T47D (cell line): ENCODE data around the gene AK3.
A peak's percentile ranks its signal among the peaks of the same experiment; 100 is the strongest.

Experiments
- DNase-seq, 2 experiments: peaks; one replicate each; pipeline versions ENCODE4 v3.0.0 to v3.0.0-alpha.2; 2011 to 2012; ENCODE audit warnings: low read depth in 1 of 2, low spot score in 1 of 2
- JUND ChIP-seq: IDR thresholded peaks from 2 replicates; pipeline ENCODE4 v1.6.1; 2012; ENCODE audit warnings: low read depth
- in situ Hi-C: cut with HindIII; loops from 2 replicates; pipeline ENCODE4 v1.10.0; 2016; ENCODE audit warnings: low sequenced_read_pairs, low pct_unique_long_range_greater_than_20kb

AK3 gene

DNA sequence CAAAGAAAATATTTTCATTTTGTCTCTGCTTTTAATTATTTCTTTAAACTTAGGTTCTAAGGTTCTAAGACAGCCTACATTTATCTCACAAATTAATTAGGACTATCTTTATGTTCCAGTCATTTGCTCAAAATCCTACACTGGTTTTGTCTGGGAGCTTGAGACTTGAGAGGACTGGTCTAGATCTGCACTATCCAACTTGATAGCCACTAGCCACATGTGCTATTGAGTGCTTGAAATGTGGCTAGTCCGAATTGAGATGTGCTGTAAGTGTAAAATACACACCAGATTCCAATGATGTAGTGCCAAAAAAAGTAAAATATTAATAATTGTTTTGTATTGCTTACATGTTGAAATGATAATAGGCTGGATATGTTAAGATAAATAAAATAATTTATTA lies 54.4 kb downstream of the AK3 start:
- TF ChIP-seq JUND = no peak
- in situ Hi-C loops = no loop called here
- DNase-seq = no peak

DNA sequence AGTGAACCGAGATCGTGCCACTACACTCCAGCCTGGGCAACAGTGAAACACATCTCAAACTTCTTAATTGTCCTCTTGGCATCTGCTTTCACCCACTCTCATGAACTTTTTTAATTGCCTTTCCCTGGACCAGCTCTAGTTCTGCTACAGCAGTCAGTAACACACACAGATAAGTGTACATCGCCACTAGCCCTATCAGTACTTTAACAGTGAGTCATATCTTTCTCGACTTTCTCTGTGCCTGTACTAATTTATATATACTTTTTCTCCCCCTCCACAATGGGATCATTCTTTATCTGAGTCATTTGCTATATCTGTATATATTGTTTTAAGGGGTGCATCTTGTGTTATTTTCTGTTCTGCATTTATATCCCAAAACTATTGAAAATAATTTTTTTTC lies 54.9 kb downstream of the AK3 start:
- DNase-seq = no peak
- no peak for TF ChIP-seq JUND
- in situ Hi-C loops = no loop called here

DNA sequence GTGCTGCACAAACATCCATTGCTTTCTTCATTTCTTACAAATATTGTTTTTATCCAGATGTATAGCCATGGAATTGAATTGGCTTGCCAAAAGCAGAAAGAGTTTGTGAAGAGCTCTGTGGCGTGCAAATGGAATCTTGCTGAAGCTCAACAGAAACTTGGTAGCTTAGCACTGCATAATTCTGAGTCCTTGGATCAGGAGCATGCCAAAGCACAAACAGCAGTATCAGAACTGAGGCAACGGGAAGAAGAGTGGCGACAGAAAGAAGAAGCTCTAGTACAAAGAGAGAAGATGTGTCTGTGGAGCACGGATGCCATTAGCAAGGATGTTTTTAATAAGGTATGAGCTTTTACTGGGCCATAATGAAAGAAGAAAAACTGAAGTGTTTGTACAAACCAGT lies 56.2 kb downstream of the AK3 start:
- in situ Hi-C loops = no loop called here
- TF ChIP-seq JUND = no peak

DNA sequence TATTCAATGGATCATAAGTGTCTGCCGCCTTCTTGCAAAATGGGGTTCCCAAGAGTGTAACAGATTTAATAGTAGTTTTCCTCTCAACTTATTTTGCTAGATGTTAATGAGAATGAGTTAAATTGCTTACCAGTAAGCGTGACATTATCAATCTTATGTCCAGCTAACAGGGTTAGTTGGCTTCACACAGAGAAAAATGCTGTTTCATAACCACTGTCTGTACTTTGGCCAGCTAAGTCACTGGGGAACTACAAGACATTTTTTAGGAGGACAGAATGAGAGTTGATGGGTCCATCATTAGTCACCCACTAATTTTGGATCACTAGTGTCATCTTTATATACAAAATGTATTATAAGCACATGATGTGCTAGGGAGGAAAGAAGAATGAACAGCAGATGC lies 60.3 kb downstream of the AK3 start:
- no peak for TF ChIP-seq JUND
- DNase-seq = no peak
- in situ Hi-C loops = no loop called here

More for the DNA sequence above, 56.2 kb downstream of the AK3 start:
- no peak for DNase-seq

DNA sequence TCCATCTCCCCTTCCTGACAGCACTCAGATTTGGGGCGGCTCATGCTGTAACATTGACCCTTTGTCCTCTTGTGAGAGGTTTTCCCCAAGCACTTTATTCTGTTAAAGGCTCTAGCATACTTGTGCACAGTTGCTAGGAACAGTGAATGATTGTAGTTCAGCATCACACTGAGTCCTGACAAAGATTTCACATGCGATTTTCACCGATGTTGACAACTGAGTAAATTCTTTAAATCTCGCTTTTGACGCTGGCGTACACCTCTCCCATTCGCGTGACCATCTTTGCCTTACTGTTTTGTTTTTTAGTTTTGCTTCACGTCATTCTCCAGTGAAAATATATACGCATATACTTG lies 60.9 kb downstream of the AK3 start:
- TF ChIP-seq JUND = no peak
- DNase-seq = no peak
- in situ Hi-C loops = no loop called here

DNA sequence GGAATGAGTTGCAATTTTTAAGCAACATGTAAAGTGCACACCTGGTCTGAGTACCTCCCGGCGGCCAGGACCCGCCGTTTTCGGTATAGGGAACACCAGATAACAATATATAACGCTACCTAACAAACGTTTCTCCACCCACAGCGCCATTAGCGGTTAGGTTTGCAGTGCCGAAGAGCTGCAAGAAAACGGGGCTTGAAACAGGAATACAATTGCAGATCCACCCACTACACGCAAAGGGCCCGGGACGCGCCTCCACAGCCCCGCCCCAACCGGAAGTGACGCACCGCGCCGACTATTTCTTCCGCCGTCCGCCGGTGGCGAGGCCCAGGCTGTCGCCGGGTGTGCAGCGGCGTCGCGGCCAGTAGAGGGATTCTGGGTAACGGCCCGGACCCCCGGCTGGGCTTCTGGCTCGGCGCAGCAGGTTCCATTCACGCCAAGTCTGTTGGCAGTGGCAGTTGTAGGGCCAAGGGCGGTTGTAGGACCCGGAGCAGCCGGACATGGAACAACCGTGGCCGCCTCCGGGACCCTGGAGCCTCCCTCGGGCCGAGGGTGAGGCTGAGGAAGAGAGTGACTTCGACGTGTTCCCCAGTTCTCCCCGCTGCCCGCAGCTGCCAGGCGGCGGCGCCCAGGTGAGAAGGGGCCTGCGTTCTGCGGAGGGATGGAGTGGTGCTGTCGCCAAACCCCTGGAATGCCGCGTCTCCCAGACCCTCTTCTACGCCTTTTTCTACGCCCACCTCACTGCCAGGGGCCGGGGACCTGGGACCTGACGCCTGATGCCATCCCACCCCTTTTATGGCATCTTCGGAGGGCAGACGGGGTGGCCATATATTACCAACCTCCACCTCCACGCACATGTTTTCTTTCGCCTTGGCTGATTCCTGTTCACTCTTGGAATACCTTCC lies 61.5 kb downstream of the AK3 start, which contains the start of gene CDC37L1:
TSS of gene CDC37L1 (plus strand) at position 302 of the 905 bp plus-strand sequence. CDS start at position 501, 199 bp downstream.
- DNase-seq = peak; percentile 54 to 94
- TF ChIP-seq JUND = no peak
- in situ Hi-C loops = no loop called here

DNA sequence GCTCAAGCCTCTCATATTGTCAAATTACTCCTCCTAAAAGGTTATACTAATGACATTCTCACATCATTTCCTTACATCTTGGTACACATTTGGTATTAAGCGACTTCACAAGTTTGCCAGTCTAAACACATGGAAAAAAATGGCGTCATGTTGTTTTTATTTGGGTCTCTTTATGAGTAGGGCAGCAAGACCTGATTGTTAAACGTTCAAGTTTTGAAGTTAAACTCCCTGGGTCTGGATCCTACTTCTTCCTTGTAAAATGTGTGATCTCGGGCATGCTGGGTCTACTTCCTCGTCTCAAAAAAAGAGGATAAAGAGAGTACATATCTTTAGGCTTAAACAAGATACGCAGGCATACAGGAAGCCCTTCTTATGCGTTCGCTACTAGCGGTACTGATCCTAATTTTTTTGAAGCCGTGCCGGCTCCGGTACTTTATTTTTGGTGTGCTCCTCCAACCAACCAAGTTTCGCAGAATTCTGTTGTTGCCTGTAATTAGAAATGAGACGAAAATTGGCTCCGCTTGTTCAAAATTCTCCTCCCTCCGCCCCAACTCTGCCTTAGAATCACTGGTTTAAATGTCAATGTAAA lies 62.2 kb downstream of the AK3 start:
- peak in 1 of 2 experiments; percentile 15 for DNase-seq
- TF ChIP-seq JUND = no peak
- in situ Hi-C loops = no loop called here

DNA sequence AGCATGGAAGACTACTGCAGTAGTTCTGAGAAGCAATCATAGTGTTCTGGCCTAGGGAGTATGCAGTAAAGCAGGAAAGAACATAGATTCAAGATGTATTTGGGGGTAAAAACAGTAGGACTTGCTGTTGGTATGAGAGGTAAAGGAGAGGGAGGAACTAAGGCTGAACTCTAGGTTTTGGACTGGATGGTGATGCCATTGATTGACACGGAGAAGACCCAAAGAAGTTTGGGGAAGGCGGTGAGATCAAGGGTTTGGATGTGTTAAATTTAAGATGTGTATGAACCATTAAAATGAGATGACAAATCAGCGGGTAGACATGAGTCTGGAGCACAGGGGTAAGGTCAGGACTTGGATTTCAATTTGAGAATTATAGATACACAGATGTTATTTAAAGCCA lies 63.6 kb downstream of the AK3 start:
- no peak for DNase-seq
- no peak for TF ChIP-seq JUND
- in situ Hi-C loops = no loop called here

DNA sequence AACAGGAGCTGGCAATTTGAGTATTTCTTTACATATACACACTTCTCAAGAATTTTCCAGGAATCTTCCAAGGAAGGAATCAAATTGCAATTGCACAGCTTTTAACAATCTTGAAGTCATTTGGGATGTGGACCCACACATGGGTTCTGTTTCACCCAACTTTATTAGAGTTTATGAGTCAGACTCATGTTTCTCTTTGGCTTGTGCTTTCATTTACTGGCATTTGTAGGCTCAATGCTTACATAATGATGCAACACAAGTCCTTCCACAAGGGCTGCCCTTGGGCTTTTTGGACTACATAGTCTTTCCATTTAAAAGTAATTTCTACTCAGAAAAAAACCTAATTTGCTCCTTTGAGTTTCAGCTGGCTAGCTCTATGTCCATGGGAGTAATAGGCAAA lies 66.2 kb downstream of the AK3 start:
- peak in 1 of 2 experiments; percentile 26 for DNase-seq
- no peak for TF ChIP-seq JUND
- in situ Hi-C loops = no loop called here

DNA sequence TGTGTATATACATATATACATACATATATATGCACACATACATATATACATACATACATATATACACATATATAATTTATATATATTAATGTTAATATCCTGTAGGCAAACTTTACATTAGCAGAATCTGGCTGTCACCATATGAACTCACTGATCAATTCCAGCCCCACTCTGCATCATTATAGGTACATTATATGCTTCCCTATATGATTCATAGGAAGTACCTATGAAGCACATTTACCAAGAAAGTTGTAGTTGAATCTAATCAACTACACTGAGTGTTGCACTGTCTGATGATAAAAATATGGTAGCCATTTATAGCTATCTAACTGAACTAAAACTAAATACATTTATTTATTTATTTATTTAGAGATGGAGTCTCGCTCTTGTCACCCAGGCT lies 69.3 kb downstream of the AK3 start:
- in situ Hi-C loops = no loop called here
- DNase-seq = no peak
- TF ChIP-seq JUND = no peak

DNA sequence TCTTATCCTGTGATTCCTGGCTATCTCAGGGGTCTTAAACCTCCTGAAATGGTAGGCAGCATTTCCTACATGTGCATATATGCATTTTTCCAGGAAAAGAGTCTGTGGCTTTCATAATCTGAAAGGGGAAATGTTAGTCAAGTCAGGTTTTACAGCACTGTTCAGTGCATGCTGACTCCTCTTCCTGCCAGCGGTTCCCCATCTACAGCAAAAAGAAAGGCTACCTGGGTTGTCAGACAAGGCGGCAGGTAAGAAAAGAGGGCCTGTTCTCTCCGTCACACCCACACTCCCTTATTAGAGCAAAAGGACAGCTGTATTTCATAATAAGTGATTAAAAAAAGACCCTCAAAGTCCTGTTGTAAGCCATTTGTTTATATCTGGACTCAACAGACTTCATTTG lies 70.4 kb downstream of the AK3 start:
- no peak for DNase-seq
- no peak for TF ChIP-seq JUND
- in situ Hi-C loops = no loop called here

DNA sequence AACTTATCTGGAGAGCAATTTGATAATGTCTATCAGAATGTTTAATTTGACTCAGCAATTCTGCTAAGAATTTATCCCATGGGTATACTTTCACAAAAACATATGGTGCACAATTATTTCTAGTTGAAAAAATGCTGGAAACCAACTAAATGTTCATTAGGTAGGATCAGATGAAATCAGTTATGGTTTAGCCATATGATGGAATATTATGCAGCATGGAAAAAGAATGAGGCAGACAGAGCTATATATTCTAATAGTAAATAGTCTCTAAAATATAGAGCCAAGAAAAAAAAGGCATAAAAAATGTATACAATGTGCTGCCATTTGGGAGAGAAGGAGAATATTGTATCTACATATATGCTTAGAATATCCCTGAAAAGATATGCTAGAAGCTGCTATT lies 71.1 kb downstream of the AK3 start:
- TF ChIP-seq JUND = no peak
- in situ Hi-C loops = no loop called here
- no peak for DNase-seq

DNA sequence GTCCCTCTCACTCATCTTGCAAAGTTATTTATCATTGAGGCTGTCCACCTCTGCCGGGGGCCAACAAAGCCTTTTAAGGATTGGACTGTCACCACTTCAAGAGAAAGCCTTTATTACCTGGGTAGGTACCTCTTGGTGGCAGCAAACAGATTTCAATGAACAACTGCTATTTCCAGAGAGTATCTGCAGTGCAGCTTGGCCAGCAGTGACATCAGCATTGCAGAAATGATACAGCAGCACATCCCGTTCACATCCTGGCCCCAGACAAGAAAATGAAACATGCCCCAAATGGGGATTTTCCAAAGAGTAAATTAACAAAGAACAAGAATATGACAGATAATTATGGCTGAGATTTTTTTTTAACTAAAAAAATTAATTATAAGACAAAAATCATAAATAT lies 72.4 kb downstream of the AK3 start:
- no peak for TF ChIP-seq JUND
- DNase-seq = no peak
- in situ Hi-C loops = no loop called here
